Amniotic stem cell (primary cell): ENCODE measurements around the gene REV3L.
"Not testable (repeated sequence)": the region's sequence is repeated elsewhere in the genome, so short reads cannot be mapped to it uniquely, and the experiment has no call there.

Source experiments
- DNase-seq: peaks from one replicate; lab custom pipeline; 2025; lab: John Stamatoyannopoulos, UW

REV3L gene, protein sequence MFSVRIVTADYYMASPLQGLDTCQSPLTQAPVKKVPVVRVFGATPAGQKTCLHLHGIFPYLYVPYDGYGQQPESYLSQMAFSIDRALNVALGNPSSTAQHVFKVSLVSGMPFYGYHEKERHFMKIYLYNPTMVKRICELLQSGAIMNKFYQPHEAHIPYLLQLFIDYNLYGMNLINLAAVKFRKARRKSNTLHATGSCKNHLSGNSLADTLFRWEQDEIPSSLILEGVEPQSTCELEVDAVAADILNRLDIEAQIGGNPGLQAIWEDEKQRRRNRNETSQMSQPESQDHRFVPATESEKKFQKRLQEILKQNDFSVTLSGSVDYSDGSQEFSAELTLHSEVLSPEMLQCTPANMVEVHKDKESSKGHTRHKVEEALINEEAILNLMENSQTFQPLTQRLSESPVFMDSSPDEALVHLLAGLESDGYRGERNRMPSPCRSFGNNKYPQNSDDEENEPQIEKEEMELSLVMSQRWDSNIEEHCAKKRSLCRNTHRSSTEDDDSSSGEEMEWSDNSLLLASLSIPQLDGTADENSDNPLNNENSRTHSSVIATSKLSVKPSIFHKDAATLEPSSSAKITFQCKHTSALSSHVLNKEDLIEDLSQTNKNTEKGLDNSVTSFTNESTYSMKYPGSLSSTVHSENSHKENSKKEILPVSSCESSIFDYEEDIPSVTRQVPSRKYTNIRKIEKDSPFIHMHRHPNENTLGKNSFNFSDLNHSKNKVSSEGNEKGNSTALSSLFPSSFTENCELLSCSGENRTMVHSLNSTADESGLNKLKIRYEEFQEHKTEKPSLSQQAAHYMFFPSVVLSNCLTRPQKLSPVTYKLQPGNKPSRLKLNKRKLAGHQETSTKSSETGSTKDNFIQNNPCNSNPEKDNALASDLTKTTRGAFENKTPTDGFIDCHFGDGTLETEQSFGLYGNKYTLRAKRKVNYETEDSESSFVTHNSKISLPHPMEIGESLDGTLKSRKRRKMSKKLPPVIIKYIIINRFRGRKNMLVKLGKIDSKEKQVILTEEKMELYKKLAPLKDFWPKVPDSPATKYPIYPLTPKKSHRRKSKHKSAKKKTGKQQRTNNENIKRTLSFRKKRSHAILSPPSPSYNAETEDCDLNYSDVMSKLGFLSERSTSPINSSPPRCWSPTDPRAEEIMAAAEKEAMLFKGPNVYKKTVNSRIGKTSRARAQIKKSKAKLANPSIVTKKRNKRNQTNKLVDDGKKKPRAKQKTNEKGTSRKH (N-terminal part only)

GRCh38 chr6:111482959-111483735 lies at the start of gene REV3L:
TSS of gene REV3L (minus strand) at chr6:111483218. CDS start at chr6:111482888, 330 bp downstream.
- peak; percentile 85 for DNase-seq

DNA sequence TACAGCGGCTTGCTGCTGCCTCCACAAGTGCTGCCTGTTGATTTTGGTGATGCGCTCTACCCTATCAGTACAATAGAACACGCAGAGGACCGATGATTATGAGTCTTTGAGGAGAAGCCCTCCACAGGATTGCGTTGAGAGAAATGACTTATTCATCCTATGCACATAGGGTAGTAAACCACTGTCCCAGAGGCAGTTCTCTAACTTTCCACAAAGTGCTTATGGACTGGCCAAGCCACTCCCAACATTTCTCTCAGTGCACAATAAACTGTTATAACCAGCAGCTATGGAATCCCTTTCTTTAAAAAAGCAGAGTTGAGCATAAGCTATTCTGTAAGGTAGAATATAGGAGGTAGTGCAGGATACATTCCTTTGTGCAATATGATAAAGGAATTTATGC lies 48.2 kb upstream of the REV3L start:
- no peak for DNase-seq

DNA sequence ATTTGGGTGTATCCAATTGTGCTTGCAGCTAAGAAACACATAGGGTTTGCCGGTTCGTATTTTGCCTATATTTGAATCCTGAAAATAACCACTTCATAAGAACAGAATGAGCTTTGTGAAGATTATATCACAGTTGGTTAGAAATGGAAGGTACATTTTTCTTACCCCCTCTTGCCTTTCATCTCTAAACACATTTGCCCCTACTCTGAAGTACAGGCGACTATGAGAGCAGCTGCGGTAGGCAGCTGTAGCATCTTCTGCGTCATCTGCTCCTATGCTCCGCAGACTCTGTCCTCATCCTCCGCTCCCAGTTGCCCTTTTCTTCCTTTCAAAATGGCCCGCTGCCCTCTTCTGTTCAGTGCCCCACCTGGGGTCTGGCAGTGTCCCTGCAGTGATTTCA lies 47.6 kb upstream of the REV3L start:
- no peak for DNase-seq

DNA sequence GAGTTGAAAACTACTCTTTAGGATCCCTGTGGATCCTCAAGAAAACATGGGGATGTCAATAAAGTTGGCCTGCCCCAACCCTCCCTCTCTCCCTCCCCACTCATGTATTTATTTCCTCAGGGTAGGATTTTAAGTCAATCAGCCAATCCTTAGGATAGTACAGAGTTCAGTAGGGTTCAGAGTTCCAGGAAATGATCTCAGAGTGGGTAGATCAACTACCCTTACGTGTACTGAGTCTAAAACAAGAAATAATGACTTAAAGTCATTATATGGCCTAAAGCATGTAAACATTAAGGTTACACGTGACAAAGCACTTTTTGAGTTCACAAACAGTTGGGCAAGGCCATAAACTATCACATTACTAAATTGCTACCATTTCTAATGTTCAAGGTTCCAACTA lies 47.2 kb upstream of the REV3L start:
- DNase-seq: no peak

DNA sequence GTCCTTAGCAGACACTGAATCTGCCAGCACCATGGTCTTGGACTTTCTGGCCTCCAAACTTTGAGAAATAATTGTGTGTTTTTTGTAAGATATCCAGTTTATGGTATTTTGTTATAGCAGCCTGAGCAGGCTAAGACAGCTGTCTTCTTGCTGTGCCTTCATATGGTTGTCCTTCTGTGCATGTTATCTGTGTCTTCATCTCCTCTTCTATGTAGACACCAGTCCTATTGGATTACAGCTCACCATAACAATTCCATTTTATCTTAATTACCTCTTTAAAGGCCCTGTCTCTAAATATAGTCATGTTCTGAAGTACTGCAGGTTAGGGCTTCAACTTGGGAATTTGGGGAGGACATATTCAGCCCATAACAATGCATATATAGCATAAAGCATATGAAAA lies 44.3 kb upstream of the REV3L start:
- no peak for DNase-seq

GRCh38 chr6:111524735-111525134 lies 41.7 kb upstream of the REV3L start:
- no peak for DNase-seq

DNA sequence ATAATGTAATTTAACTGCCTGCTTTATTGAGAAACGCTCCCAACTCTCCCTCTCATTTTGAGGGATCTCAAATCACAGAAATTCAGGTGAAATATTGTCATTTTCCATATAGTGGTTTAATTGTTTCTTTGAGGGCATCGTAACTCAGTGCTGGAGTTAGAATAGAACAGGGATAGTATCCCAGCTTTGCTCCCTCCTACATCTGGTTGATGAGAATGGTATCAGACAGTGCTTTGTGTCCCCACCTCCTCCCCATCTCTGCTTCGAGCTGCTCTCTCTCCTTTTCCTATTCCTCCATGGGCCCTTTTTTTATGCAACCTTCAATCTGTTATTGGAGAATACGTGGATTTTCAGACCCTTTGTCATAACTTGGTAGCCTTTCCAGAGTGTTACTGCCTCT lies 41.2 kb upstream of the REV3L start:
- no peak for DNase-seq

- no peak for DNase-seq
These were observed 40.6 kb upstream of the REV3L start for GRCh38 chr6:111523484-111524167.

GRCh38 chr6:111522393-111523020 lies 39.5 kb upstream of the REV3L start:
- DNase-seq: no peak

DNA sequence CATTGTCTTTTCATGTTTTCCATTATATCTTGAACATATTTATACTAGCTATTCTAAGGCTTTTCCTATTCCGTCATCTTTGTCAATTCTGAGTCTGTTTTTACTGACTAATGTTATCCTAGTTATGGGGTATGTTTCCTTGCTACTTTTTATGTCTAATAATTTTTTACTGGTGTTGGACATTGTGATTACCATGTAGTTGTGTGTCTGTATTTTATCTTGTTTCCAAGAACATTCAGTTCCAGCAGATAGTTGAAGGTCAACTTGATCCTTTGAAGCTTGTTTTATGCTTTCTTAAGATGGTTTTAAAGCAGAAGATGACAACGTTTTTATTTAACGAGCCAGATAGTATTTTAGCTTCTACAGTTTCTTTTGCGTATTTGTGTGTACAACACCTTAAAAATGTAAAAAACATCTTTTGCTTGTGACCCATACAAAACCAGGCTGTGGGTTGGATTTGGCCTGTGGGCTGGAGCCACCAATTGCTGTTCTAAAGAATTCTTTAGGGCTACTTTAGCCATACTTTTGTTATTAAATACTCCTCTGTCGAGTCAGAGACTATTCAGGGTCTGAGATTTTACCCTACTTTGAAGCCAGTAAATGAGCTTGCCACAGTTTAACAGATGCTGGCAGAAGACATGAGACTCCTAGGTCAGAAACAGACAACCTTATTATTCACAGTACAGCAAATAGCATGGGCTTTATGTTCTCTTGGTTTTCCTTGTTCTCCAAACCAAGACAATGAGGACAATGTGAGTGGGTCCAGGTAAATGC lies 38.7 kb upstream of the REV3L start:
- DNase-seq: no peak

- no peak for DNase-seq
These were observed 37.5 kb upstream of the REV3L start for GRCh38 chr6:111520524-111520923.

DNA sequence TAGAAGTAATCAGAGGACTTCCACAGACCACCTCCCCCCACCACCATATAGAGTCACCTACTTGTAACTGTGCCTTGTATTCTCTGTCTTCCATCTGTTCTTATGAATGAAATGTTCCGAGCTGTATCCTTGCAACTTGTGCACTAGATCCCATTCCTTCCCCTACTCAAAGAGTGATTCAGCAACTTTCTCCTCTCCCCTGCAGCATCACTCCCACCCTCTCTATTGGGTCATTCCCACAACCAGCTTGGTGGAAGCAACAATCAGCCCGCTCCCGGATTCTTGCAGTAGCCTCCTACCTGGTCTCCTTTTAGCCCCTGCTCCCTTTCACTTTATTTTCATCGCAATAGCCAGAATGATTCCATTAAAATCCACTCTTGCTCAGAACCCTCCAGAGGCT lies 34.9 kb upstream of the REV3L start:
- DNase-seq: no peak

DNA sequence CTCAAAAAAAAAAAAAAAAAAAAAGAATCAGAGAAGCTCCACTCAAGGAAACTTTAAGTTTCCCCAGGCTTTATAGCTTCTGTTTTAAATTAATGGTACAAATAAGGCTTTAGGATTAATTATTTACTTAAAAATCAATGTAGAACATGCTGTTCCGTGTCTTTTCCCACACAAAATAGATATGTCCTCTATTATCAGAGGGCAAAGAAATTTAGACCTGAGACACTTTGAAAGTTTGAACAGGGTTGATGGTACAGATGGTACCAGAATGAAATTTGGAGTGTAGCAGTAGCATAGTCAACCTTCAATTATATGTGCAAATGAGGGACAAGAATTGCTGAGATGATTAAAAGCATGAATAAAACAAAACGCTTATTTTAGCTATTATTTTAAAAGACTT lies 32.2 kb upstream of the REV3L start:
- DNase-seq: no peak

DNA sequence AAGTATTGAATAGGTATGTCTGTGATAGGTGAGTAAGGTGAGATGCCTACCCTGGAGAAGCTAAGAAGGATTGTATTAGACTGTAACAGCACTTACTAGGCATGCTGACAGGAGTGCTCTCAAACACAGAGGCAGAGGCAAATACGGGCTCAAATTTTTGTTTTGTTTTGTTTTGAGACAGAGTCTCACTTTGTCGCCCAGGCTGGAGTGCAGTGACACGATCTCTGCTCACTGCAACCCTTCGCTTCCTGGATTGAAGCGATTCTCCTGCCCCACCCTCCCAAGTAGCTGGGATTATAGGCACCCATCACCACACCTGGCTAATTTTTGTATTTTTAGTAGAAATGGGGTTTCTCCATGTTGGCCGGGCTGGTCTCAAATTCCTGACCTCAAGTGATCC lies 31.5 kb upstream of the REV3L start:
- not testable (repeated sequence) for DNase-seq

DNA sequence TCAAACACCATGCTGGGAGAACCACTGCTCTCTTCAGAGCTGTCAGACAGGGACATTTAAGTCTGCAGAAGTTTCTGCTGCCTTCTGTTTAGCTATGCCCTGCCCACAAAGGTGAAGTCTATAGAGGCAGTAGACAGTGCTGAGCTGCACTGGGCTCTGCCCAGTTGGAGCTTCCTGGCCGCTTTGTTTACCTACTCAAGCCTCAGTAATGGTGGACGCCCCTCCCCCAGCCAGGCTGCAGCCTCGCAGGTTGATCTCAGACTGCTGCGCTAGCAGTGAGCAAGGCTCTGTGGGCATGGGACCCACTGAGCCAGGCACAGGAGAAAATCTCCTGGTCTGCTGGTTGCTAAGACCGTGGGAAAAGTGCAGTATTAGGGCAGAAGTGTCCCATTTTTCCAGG lies 24.2 kb upstream of the REV3L start:
- DNase-seq: not testable (repeated sequence)

- not testable (repeated sequence) for DNase-seq
These were observed 22.5 kb upstream of the REV3L start for GRCh38 chr6:111505498-111505897.

DNA sequence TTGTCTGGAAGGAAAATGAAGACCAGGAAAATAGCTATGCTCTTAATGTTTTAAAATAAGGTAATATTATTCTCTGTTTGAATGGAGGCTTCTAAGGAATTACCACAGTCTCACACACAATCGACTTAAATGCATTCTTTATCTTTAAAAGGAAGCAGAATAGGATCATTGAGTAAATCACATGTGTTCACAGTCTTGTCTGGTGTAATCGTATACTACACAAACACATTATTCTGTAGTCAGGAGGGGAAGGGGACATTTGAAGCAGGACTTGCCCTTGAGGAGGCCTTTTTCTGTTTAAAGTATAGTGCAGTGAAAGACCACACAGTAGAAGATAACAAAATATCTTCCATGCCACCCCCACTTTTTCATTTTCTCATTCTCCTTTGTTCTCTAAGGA lies 20.6 kb upstream of the REV3L start:
- DNase-seq: no peak

- no peak for DNase-seq
These were observed 20.2 kb upstream of the REV3L start for GRCh38 chr6:111503194-111503593.

DNA sequence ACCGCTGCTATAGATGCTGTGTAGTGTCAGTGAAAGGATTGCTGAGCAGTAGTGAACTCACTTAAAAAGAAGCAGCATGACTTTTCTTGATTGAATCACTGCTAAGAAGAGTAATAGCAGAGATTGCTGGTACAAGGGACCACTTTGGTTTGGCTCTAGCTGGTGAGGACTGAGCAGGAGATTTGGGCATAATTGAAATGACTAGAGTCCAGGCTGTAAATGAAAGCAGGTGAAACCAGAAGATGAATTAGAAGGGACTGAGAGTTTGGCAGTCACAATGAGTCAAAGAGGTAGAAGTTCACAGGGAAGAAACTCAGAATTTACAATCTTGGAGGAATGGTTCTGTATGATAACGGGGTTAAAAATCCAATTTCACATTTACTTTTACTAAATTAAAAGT lies 19.1 kb upstream of the REV3L start:
- no peak for DNase-seq
